ENCODE results near the gene ADGRB3. TPM values are rescaled to one million over a fixed set of nuclear protein-coding genes. Genes with fewer than 3 reads are reported as not detected.
A peak's percentile ranks its signal among the peaks of the same experiment; 100 is the strongest.

The ADGRB3 gene
- total and polyA plus RNA-seq, 2 donors (not counting 3 experiments of a cell fraction or from before 2014, with no cell fraction given) = not detected

- H3K36me3 ChIP-seq (ENCODE audit: control insufficient read depth in 2 of 2, extremely low read depth in 1 of 2, insufficient read depth in 2 of 2, low read length in 2 of 2) = no peaks in the 10 kb centered on the region
- no peak overlapping the region for H3K9ac ChIP-seq (replicated peaks; ENCODE audit: extremely low read depth, insufficient read depth, low read length)
- BruUV-seq (replicated peaks) = no TSS peak
- no peaks in the 10 kb centered on the region for H3K79me2 ChIP-seq (ENCODE audit: control insufficient read depth, insufficient read depth, low read length)
- no peak overlapping the region for H3K4me3 ChIP-seq (replicated peaks in 1 of 3; ENCODE audit: insufficient read depth in 1 of 3, low read depth in 1 of 3, low read length in 3 of 3)
- FAIRE-seq (no peak), DNase-seq (ENCODE audit: low read depth, low spot score) (peak; percentile 36)
- no peak overlapping the region for H2AFZ ChIP-seq (ENCODE audit: low read depth, low read length)
- CTCF ChIA-PET = no interaction called here
- peak overlapping the region; percentile 71 for H3K27ac ChIP-seq (ENCODE audit: insufficient read depth, low read depth, low read length)
- H3K27me3 ChIP-seq (ENCODE audit: control insufficient read depth in 2 of 2, insufficient read depth in 2 of 2, low read length in 2 of 2) = no peaks in the 10 kb centered on the region
- TF ChIP-seq POLR2AphosphoS5 (IDR thresholded peaks at IDR 0.05; ENCODE audit: insufficient read depth, low read depth, low read length) (peak; percentile 20), JUN (IDR thresholded peaks at IDR 0.05; ENCODE audit: borderline replicate concordance, insufficient read depth, insufficient read length, low read depth) (peak; percentile 15), GATA2 (IDR thresholded peaks at IDR 0.05; ENCODE audit: insufficient read depth, insufficient read length, low read depth, low read length) (no peak), FOS (IDR thresholded peaks at IDR 0.05; ENCODE audit: borderline replicate concordance, insufficient read depth, low read length) (peak; percentile 64)
- peaks cover 19% of the 10 kb centered on the region for H3K4me1 ChIP-seq (ENCODE audit: control insufficient read depth, extremely low read depth, insufficient read depth, low read length)
- H3K9me1 ChIP-seq (replicated peaks; ENCODE audit: control insufficient read depth, extremely low read depth, insufficient read depth, low read length) = no peaks in the 10 kb centered on the region
- no peak overlapping the region for H3K4me2 ChIP-seq (ENCODE audit: insufficient read depth, low read length)
- intact Hi-C loops (cut with micrococcal nuclease) (no loop called here), dilution Hi-C loops (cut with MboI; ENCODE audit: extremely low pct_ligation_motif_present, low sequenced_read_pairs) (no loop called here)
- no peaks in the 10 kb centered on the region for H4K20me1 ChIP-seq (replicated peaks; ENCODE audit: control insufficient read depth, extremely low read depth, insufficient read depth, low read length)
- POLR2A ChIA-PET = no interaction called here
- H3K9me3 ChIP-seq (replicated peaks; ENCODE audit: control insufficient read depth, insufficient read depth, low read length) = no peaks in the 10 kb centered on the region
Measured at GRCh38 chr6:69019832-69020231, 384.8 kb downstream of the ADGRB3 start.

GRCh38 chr6:69022993-69023392, 387.9 kb downstream of the ADGRB3 start:
- peak; percentile 8 for DNase-seq (ENCODE audit: low read depth, low spot score)
- H2AFZ ChIP-seq (ENCODE audit: low read depth, low read length) = no peak overlapping the region
- no peak overlapping the region for H3K27ac ChIP-seq (ENCODE audit: insufficient read depth, low read depth, low read length)
- H3K4me1 ChIP-seq (ENCODE audit: control insufficient read depth, extremely low read depth, insufficient read depth, low read length) = peaks cover 19% of the 10 kb centered on the region
- no peaks in the 10 kb centered on the region for H4K20me1 ChIP-seq (replicated peaks; ENCODE audit: control insufficient read depth, extremely low read depth, insufficient read depth, low read length)
- H3K9ac ChIP-seq (replicated peaks; ENCODE audit: extremely low read depth, insufficient read depth, low read length) = no peak overlapping the region
- no TSS peak for BruUV-seq (replicated peaks)
- H3K79me2 ChIP-seq (ENCODE audit: control insufficient read depth, insufficient read depth, low read length) = no peaks in the 10 kb centered on the region
- no peak for FAIRE-seq
- H3K27me3 ChIP-seq (ENCODE audit: control insufficient read depth in 2 of 2, insufficient read depth in 2 of 2, low read length in 2 of 2) = no peaks in the 10 kb centered on the region
- H3K36me3 ChIP-seq (ENCODE audit: control insufficient read depth in 2 of 2, extremely low read depth in 1 of 2, insufficient read depth in 2 of 2, low read length in 2 of 2) = no peaks in the 10 kb centered on the region
- intact Hi-C loops (cut with micrococcal nuclease) (no loop called here), dilution Hi-C loops (cut with MboI; ENCODE audit: extremely low pct_ligation_motif_present, low sequenced_read_pairs) (no loop called here)
- H3K4me3 ChIP-seq (replicated peaks in 1 of 3; ENCODE audit: insufficient read depth in 1 of 3, low read depth in 1 of 3, low read length in 3 of 3) = no peak overlapping the region
- POLR2A ChIA-PET = no interaction called here
- no peak overlapping the region for H3K4me2 ChIP-seq (ENCODE audit: insufficient read depth, low read length)
- TF ChIP-seq GATA2 (IDR thresholded peaks at IDR 0.05; ENCODE audit: insufficient read depth, insufficient read length, low read depth, low read length) (no peak), JUN (IDR thresholded peaks at IDR 0.05; ENCODE audit: borderline replicate concordance, insufficient read depth, insufficient read length, low read depth) (no peak), FOS (IDR thresholded peaks at IDR 0.05; ENCODE audit: borderline replicate concordance, insufficient read depth, low read length) (peak; percentile 58), POLR2AphosphoS5 (IDR thresholded peaks at IDR 0.05; ENCODE audit: insufficient read depth, low read depth, low read length) (no peak), EZH2 (IDR thresholded peaks at IDR 0.05; ENCODE audit: borderline replicate concordance, low read depth, low read length, severe bottlenecking) (no peak), POLR2A (IDR thresholded peaks at IDR 0.05; ENCODE audit: low read depth, low read length) (no peak)
- no peaks in the 10 kb centered on the region for H3K9me1 ChIP-seq (replicated peaks; ENCODE audit: control insufficient read depth, extremely low read depth, insufficient read depth, low read length)
- H3K9me3 ChIP-seq (replicated peaks; ENCODE audit: control insufficient read depth, insufficient read depth, low read length) = no peaks in the 10 kb centered on the region
- CTCF ChIA-PET = no interaction called here
